Endodermal cell (in vitro differentiated cells): ENCODE measurements around the gene CDC25B. TPM values are rescaled to one million over a fixed set of nuclear protein-coding genes. Genes with fewer than 3 reads are reported as not detected.

Experiments
- DNase-seq: peaks from one replicate; pipeline ENCODE4 v3.0.0-alpha.2; 2017
- H3K27ac ChIP-seq: 2 replicates; pipeline ENCODE4 v1.5.1; 2013; ENCODE audit warnings: mild to moderate bottlenecking, low read depth, low read length, moderate library complexity
- H3K27me3 ChIP-seq: 2 replicates; pipeline ENCODE4 v1.6.1; 2013; ENCODE audit warnings: mild to moderate bottlenecking, low read length, moderate library complexity; ENCODE audit not compliant: insufficient read depth, control insufficient read depth, poor library complexity, severe bottlenecking
- H3K36me3 ChIP-seq: 2 replicates; pipeline ENCODE4 v1.7.0; 2013; ENCODE audit warnings: mild to moderate bottlenecking, low read length, moderate library complexity; ENCODE audit not compliant: control insufficient read depth, insufficient read depth
- H3K4me1 ChIP-seq: one replicate; pipeline ENCODE4 v1.7.0; 2013; ENCODE audit warnings: low read length; ENCODE audit not compliant: control insufficient read depth, insufficient read depth
- H3K4me3 ChIP-seq: 2 replicates; pipeline ENCODE4 v1.5.1; 2013; ENCODE audit warnings: mild to moderate bottlenecking, low read length, moderate library complexity
- H3K9ac ChIP-seq: 2 replicates; pipeline ENCODE4 v1.6.1; 2013; ENCODE audit warnings: mild to moderate bottlenecking, low read length, moderate library complexity; ENCODE audit not compliant: poor library complexity, severe bottlenecking; ENCODE audit errors: extremely low read depth
- H3K9me3 ChIP-seq: 2 replicates; pipeline ENCODE4 v1.6.1; 2013; ENCODE audit warnings: mild to moderate bottlenecking, low read length, moderate library complexity; ENCODE audit not compliant: control insufficient read depth
- H3K27ac Mint-ChIP-seq: 2 replicates; pipeline ENCODE4 v1.8.0; 2020; ENCODE audit warnings: mixed read lengths
- H3K27me3 Mint-ChIP-seq: 2 replicates; pipeline ENCODE4 v1.8.0; 2021; ENCODE audit warnings: mild to moderate bottlenecking, mixed read lengths; ENCODE audit not compliant: insufficient read depth
- H3K36me3 Mint-ChIP-seq: 2 replicates; pipeline ENCODE4 v1.8.0; 2020; ENCODE audit warnings: low read depth, mixed read lengths
- H3K4me1 Mint-ChIP-seq: 2 replicates; pipeline ENCODE4 v1.8.0; 2020; ENCODE audit warnings: mixed read lengths
- H3K4me3 Mint-ChIP-seq: 2 replicates; pipeline ENCODE4 v1.8.0; 2020; ENCODE audit warnings: mild to moderate bottlenecking, moderate library complexity, mixed read lengths
- H3K9me3 Mint-ChIP-seq: 2 replicates; pipeline ENCODE4 v1.8.0; 2020; ENCODE audit warnings: mild to moderate bottlenecking, mixed read lengths
- WGBS, 2 experiments: methylation state at CpG; one replicate each; pipeline versions ENCODE4 v1.1.5 to v1.1.7; 2013; ENCODE audit warnings: missing lambda C conversion rate in 2 of 2, mixed read lengths in 1 of 2; ENCODE audit not compliant: insufficient coverage in 1 of 2, insufficient read length in 1 of 2; 5-methylcytosine and 5-hydroxymethylcytosine counted together
- total RNA-seq, 2 donors: library from RNA; stranded (reverse); fragmentation: NEBNext Ultra II Directional in 1 of 2; extraction: Animal tissue kit (Norgen Biotek cat#: 25700) in 1 of 2; gene quantifications; 2 replicates in 1 of 2; 3 replicates in 1 of 2; pipeline ENCODE4 v1.2.1, GENCODE V29; 2021
- TF ChIP-seq, protein P1 (sequence below): fragments of 200-600 bp; sonication (generic); conservative IDR thresholded peaks from 2 replicates; pipeline ENCODE4 v1.5.0; 2021; ENCODE audit warnings: antibody characterized with exemption, mild to moderate bottlenecking

CDC25B gene
- total RNA-seq, 2 donors from 2014 or later, result 25.7 to 33.6 TPM

DNA sequence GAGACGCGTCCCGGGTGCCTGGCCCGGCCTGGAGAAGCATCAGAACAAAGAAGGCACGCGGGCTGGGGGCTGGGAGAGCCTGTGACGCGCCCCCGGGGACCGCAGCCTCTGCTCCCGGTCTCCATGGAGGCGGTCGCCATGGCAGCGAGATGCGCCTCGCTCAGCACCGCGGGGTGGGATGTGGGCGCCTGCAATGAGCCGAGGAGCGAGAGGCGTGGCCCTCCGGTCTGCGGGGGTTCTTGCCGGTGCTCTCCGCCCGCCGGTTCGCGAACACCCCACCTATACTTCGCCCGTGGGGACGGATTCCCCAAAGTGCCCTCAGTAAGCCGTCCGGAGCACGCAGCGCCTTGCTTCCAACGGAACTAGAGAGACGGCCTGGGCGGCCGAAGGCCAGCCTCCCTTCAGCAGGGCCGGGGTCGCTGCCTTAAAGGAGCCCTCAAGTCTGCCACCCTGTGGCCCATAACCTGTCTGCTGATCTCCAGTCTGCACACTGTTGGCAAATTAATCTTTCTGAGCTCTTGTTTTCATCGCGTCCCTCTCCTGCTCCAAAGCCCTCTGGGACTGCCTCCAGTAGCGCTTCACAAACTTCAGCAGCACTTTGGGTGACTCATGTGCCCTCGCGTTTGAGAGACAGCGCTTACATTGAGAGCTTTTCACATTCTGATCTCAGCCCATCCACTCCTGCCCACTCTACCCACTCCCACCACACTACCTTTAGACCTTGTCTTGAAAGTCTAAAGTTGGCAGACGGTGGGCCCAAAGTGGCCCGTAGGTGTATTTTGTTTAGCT is 27.6 kb upstream of the CDC25B start:
- Mint-ChIP-seq H3K4me1 (peaks cover 3% of the 10 kb centered on the region), H3K36me3 (no peaks in the 10 kb centered on the region), H3K9me3 (no peaks in the 10 kb centered on the region), H3K4me3 (peak overlapping the region; percentile 71), H3K27me3 (peaks cover 27% of the 10 kb centered on the region), H3K27ac (peak overlapping the region; percentile 89)
- Histone ChIP-seq H3K4me1 (no peaks in the 10 kb centered on the region), H3K9ac (peak overlapping the region; percentile 80), H3K27me3 (no peaks in the 10 kb centered on the region), H3K36me3 (no peaks in the 10 kb centered on the region), H3K9me3 (no peaks in the 10 kb centered on the region), H3K4me3 (peak overlapping the region; percentile 88), H3K27ac (peak overlapping the region; percentile 100)
- 1 to 2% methylated on average over 23 to 51 of the region's 51 CpGs for WGBS, 2 experiments
- peak; percentile 93 for DNase-seq
- TF ChIP-seq, protein P1, sequence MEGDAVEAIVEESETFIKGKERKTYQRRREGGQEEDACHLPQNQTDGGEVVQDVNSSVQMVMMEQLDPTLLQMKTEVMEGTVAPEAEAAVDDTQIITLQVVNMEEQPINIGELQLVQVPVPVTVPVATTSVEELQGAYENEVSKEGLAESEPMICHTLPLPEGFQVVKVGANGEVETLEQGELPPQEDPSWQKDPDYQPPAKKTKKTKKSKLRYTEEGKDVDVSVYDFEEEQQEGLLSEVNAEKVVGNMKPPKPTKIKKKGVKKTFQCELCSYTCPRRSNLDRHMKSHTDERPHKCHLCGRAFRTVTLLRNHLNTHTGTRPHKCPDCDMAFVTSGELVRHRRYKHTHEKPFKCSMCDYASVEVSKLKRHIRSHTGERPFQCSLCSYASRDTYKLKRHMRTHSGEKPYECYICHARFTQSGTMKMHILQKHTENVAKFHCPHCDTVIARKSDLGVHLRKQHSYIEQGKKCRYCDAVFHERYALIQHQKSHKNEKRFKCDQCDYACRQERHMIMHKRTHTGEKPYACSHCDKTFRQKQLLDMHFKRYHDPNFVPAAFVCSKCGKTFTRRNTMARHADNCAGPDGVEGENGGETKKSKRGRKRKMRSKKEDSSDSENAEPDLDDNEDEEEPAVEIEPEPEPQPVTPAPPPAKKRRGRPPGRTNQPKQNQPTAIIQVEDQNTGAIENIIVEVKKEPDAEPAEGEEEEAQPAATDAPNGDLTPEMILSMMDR, result peak; percentile 80

DNA sequence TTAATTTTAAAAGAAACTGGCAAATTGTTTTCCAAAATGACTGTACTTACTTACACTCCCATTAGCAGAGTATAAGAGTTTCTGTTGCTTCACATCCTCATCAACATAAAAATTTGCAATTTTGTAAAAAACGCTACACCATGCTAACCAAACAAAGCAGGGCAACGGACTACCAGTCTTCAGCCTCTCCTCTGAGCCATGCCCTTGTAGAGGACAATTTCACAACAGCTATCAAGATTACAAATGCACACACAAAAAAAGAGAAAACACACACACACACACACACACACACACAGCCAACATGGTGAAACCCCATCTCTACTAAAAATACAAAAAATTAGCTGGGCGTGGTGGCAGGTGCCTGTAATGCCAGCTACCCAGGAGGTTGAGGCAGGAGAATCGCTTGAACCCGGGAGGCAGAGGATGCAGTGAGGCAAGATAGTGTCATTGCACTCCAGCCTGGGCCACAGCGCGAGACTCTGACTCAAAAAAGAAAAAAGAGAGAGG is 24.5 kb upstream of the CDC25B start:
- Mint-ChIP-seq H3K4me1 (peaks cover 3% of the 10 kb centered on the region), H3K27ac (no peak overlapping the region)
- H3K27ac ChIP-seq, result no peak overlapping the region

DNA sequence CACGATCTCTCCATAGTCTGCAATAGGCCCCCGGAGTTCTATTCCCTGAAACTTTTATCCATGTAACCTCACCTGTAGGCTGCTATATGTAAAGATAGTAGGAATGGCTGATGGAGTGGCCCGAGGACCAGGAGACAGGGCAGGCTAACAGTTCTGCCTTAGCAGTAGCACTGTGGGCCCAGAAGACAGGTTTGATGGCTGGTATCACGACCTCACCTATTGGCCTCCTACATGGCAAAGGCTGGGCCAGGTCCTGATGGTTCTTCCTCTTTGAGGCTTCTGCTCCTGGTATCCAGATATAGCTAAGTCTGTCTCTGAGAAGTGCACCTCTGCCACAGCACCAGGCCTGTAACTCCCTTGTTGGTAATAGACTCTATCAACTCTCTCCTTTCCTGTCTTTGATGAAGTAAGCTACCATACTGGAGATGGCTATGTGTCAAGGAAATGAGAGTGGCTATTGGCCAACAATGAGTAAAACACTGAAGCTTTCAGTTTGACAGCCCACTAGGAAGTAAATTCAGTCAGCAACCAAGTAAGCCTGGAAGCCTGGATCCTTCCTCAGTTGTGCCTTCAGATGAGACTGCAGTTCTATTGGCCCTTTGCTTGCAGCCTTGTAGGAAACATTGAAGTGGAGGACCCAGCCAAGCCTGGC is 20.5 kb upstream of the CDC25B start:
- no peak overlapping the region for H3K27ac Mint-ChIP-seq
- 71 to 90% methylated on average over 2 to 4 of the region's 4 CpGs for WGBS, 2 experiments
- no peaks in the 10 kb centered on the region for H3K36me3 Mint-ChIP-seq
- H3K27me3 Mint-ChIP-seq, result peaks cover 77% of the 10 kb centered on the region
- H3K36me3 ChIP-seq, result no peaks in the 10 kb centered on the region
- no peak overlapping the region for H3K4me3 ChIP-seq
- no peak overlapping the region for H3K4me3 Mint-ChIP-seq
- no peak overlapping the region for H3K9ac ChIP-seq
- no peak overlapping the region for H3K27ac ChIP-seq
- no peaks in the 10 kb centered on the region for H3K9me3 Mint-ChIP-seq
- TF ChIP-seq, protein P1, result no peak
- no peaks in the 10 kb centered on the region for H3K9me3 ChIP-seq
- H3K27me3 ChIP-seq, result peaks cover 58% of the 10 kb centered on the region
- peaks cover 3% of the 10 kb centered on the region for H3K4me1 ChIP-seq
- H3K4me1 Mint-ChIP-seq, result no peaks in the 10 kb centered on the region
- DNase-seq, result peak; percentile 29

More for the DNA sequence above, 24.5 kb upstream of the CDC25B start:
- peaks cover 18% of the 10 kb centered on the region for H3K27me3 ChIP-seq
- H3K4me3 ChIP-seq, result no peak overlapping the region
- no peaks in the 10 kb centered on the region for H3K4me1 ChIP-seq
- no peak for DNase-seq
- no peak overlapping the region for H3K4me3 Mint-ChIP-seq
- no peak overlapping the region for H3K9ac ChIP-seq
- H3K9me3 Mint-ChIP-seq, result no peaks in the 10 kb centered on the region
- H3K36me3 ChIP-seq, result no peaks in the 10 kb centered on the region
- peaks cover 51% of the 10 kb centered on the region for H3K27me3 Mint-ChIP-seq
- no peaks in the 10 kb centered on the region for H3K36me3 Mint-ChIP-seq
- 78 to 83% methylated on average over 3 to 7 of the region's 7 CpGs for WGBS, 2 experiments
- no peaks in the 10 kb centered on the region for H3K9me3 ChIP-seq
- TF ChIP-seq, protein P1, result no peak
